GM13977 (cell line): ENCODE data around the gene FCHSD2.
"Not testable (repeated sequence)": the region's sequence is repeated elsewhere in the genome, so short reads cannot be mapped to it uniquely, and the experiment has no call there.

Experiments
- DNase-seq: peaks from one replicate; pipeline ENCODE4 v3.0.0; 2012; ENCODE audit warnings: low spot score
- in situ Hi-C: fragments of 300-500 bp; cut with MboI; formaldehyde crosslinking; loops from one replicate; pipeline ENCODE4 v1.12.0; 2022; ENCODE audit warnings: low sequenced_read_pairs, low pct_unique_long_range_greater_than_20kb, mixed read lengths, inconsistent platforms; ENCODE audit not compliant: unreplicated experiment
- TF ChIP-seq, protein P1 (sequence below): IDR thresholded peaks from 2 replicates; pipeline ENCODE4 v1.5.1; 2012; ENCODE audit warnings: mild to moderate bottlenecking, control low read depth; ENCODE audit not compliant: insufficient read depth; ENCODE audit errors: extremely low read depth, missing control alignments

The FCHSD2 gene

DNA sequence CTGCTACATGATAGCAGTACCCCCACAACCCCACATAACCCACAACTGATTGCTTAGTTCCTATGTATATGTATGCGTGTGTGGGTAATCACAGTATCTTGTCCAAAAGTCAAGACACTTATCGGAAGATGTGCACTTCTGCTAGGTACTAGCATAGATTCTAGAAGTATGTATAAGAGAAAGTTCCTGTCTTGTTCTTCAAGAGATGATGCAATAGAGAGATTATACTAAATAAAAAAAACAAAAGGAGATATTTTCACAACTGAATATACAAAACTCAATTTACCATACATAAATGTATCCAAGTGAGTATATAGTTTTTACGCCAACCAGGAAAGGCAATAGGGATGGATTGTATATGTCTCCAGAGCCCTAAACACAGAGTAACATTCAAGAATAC is 112.0 kb downstream of the FCHSD2 start:
- in situ Hi-C loops: no loop called here
- TF ChIP-seq, protein P1, sequence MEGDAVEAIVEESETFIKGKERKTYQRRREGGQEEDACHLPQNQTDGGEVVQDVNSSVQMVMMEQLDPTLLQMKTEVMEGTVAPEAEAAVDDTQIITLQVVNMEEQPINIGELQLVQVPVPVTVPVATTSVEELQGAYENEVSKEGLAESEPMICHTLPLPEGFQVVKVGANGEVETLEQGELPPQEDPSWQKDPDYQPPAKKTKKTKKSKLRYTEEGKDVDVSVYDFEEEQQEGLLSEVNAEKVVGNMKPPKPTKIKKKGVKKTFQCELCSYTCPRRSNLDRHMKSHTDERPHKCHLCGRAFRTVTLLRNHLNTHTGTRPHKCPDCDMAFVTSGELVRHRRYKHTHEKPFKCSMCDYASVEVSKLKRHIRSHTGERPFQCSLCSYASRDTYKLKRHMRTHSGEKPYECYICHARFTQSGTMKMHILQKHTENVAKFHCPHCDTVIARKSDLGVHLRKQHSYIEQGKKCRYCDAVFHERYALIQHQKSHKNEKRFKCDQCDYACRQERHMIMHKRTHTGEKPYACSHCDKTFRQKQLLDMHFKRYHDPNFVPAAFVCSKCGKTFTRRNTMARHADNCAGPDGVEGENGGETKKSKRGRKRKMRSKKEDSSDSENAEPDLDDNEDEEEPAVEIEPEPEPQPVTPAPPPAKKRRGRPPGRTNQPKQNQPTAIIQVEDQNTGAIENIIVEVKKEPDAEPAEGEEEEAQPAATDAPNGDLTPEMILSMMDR: no peak
- no peak for DNase-seq

DNA sequence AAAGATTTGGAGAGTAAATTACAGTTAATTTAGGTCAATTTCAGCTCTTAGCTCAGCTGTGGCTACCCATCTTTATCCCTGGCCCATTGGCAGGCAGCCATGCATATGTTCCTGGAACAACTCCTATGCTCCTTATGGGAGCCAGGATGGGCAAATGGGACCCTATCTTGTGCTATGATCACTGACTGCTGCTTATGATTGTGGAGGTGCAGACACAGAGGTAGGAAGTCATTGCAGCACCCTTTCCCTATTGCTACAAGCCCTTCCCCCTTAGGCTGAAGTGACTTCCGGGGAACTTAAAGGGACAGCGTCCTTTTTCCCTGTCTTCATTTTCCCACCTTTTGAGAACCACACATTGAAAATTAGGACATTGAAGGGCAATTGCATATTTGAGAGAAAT is 112.7 kb downstream of the FCHSD2 start:
- TF ChIP-seq, protein P1: no peak
- in situ Hi-C loops: no loop called here

DNA sequence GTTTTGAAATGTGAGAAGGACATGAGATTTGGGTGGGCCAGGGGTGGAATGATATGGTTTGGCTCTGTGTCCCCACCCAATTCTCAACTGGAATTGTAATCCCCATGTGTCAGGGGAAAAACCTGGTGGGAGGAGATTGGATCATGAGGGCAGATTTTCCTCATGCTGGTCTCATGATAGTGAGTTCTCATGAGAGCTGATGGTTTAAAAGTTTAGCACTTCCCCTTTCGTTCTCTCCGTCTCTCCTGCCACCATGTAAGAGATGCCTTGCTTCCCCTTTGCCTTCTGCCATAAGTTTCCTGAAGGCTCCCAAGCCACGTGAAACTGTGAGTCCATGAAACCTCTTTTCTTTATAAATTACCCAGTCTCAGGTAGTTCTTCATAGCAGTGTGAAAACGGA is 113.5 kb downstream of the FCHSD2 start:
- in situ Hi-C loops: no loop called here
- no peak for DNase-seq

More for the DNA sequence above, 112.7 kb downstream of the FCHSD2 start:
- DNase-seq: no peak

DNA sequence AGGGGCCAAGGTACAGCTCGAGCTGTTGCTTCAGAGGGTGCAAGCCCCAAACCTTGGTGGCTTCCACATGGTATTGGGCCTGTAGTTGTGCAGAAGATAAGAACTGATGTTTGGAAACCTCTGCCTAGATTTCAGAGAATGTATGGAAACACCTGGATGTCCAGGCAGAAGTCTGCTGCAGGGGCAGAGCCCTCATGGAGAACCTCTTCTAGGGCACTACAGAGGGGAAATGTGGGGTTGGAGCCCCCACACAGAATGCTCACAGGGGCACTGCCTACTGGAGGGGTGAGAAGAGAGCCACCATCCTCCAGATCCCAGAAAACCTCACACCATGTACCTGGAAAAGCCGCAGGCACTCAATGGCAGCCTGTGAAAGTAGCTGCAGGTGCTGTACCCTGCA is 114.3 kb downstream of the FCHSD2 start:
- in situ Hi-C loops, DNase-seq: not testable (repeated sequence)

More for the DNA sequence above, 113.5 kb downstream of the FCHSD2 start:
- TF ChIP-seq, protein P1: no peak

DNA sequence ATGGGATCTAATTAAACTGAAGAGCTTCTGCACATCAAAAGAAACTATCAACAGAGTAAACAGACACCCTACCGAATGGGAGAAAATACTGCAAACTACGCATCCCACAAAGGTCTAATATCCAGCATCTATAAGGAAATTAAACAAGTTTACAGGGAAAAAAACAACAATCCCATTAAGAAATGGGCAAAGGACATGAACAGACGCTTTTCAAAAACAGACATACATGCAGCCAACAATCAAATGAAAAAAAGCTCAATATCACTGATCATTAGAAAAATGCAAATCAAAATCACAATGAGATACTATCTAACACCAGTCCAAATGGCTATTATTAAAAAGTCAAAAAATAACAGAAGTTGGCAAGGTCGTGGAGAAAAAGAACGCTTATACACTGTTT is 117.5 kb downstream of the FCHSD2 start:
- TF ChIP-seq, protein P1: no peak
- in situ Hi-C loops: no loop called here
- no peak for DNase-seq

DNA sequence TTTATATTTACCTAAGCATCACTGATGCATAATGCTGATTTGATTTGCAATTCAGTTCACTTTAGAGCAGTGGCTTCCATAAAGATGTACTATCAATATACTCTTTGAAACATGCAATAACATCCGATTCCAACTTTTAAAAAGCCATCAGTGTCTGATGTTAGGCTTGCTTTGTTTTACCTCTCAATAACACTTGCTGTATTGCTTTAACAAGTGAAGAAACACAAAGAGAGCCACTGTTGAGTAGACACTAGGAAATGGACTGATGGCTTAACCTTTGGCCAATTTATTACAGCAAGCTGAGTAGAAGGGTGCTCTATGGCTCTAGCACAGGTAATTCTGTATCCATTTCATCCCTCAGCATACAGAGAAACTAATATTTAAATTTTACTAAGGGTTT is 122.1 kb downstream of the FCHSD2 start:
- no peak for DNase-seq
- in situ Hi-C loops: no loop called here
- TF ChIP-seq, protein P1: no peak

DNA sequence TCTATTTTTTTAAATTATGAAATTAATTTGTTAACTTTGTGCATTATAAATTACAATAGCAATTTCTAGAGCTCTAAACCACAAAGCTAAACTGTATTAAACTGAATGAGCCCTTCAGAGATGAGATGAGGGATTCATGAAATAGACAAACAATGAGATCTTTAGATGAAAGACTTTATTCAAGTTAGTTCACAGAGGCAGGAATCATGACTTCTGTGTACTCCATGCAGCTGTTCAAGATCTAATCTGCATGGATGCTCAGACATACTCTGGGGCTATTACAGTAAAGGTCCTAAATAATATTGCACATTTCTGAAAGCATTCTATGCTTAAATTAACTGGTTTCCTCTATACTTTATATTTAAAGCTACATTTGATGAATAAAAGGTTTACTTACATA is 122.7 kb downstream of the FCHSD2 start:
- TF ChIP-seq, protein P1: no peak
- DNase-seq: no peak
- in situ Hi-C loops: no loop called here
